CD4-positive, alpha-beta T cell (primary cell): ENCODE measurements around the gene KCNQ2. TPM values are rescaled to one million over a fixed set of nuclear protein-coding genes. Genes with fewer than 3 reads are reported as not detected.
"Not testable (repeated sequence)": the region's sequence is repeated elsewhere in the genome, so short reads cannot be mapped to it uniquely, and the experiment has no call there.

Source experiments
- ATAC-seq: fragments of 200-7000 bp; cut with Tn5 transposase; one replicate; pipeline ENCODE4 v1.10.0; 2022; ENCODE audit warnings: mild to moderate bottlenecking; ENCODE audit not compliant: poor library complexity
- CTCF ChIA-PET: fragments of 350-600 bp; sonication (Branson Sonifier 250); formaldehyde crosslinking; loops from one replicate; lab custom pipeline; 2021; ENCODE audit warnings: antibody characterized with exemption, inconsistent platforms; lab: Charles Lee
- POLR2A ChIA-PET: fragments of 350-600 bp; sonication (Branson Sonifier 250); formaldehyde crosslinking; loops from one replicate; lab custom pipeline; 2021; ENCODE audit warnings: antibody characterized with exemption, inconsistent platforms; lab: Charles Lee
- DNase-seq, 14 experiments: peaks; one replicate each; pipeline ENCODE4 v3.0.0-alpha.2; 2013 to 2020; ENCODE audit warnings: mixed read lengths in 2 of 14
- H3K27ac ChIP-seq, 2 donors: one replicate each; pipeline versions ENCODE4 v1.5.1 to v1.7.0; 2013; ENCODE audit warnings: low read length in 2 of 2, low read depth in 1 of 2, mild to moderate bottlenecking in 1 of 2
- H3K27me3 ChIP-seq, 2 experiments: 1 replicate in 1 of 2; 2 replicates in 1 of 2; pipeline versions ENCODE4 v1.6.1 to v1.7.0; 2013; ENCODE audit warnings: low read length in 2 of 2, control low read depth in 1 of 2, mild to moderate bottlenecking in 1 of 2, moderate library complexity in 1 of 2; ENCODE audit not compliant: insufficient read depth in 2 of 2, control insufficient read depth in 1 of 2
- H3K36me3 ChIP-seq: one replicate; pipeline ENCODE4 v1.6.1; 2013; ENCODE audit warnings: low read length, control low read depth; ENCODE audit not compliant: insufficient read depth
- H3K4me1 ChIP-seq: one replicate; pipeline ENCODE4 v1.6.1; 2013; ENCODE audit warnings: low read length, control low read depth; ENCODE audit not compliant: insufficient read depth
- H3K4me3 ChIP-seq: one replicate; pipeline ENCODE4 v1.5.1; 2013; ENCODE audit warnings: mild to moderate bottlenecking, low read length, moderate library complexity
- H3K9me3 ChIP-seq, 2 experiments: 1 replicate in 1 of 2; 2 replicates in 1 of 2; pipeline versions ENCODE4 v1.6.1 to v1.7.0; 2013; ENCODE audit warnings: low read length in 2 of 2, mild to moderate bottlenecking in 2 of 2, control low read depth in 1 of 2, moderate library complexity in 1 of 2; ENCODE audit not compliant: control insufficient read depth in 1 of 2, insufficient read depth in 1 of 2
- H3K27ac Mint-ChIP-seq: one replicate; pipeline ENCODE4 v1.8.0; 2020; ENCODE audit warnings: mixed read lengths
- H3K27me3 Mint-ChIP-seq: one replicate; pipeline ENCODE4 v1.8.0; 2021; ENCODE audit warnings: mixed read lengths
- H3K36me3 Mint-ChIP-seq: one replicate; pipeline ENCODE4 v1.8.0; 2021; ENCODE audit warnings: low read depth, mixed read lengths
- H3K4me1 Mint-ChIP-seq: one replicate; pipeline ENCODE4 v1.8.0; 2021; ENCODE audit warnings: low read depth, mixed read lengths
- H3K4me3 Mint-ChIP-seq: one replicate; pipeline ENCODE4 v1.8.0; 2020; ENCODE audit warnings: mild to moderate bottlenecking, mixed read lengths
- H3K9me3 Mint-ChIP-seq: one replicate; pipeline ENCODE4 v1.8.0; 2020; ENCODE audit warnings: mixed read lengths
- CTCF ChIP-seq: fragments of 200-600 bp; IDR thresholded peaks from one replicate; pipeline ENCODE4 v1.8.0; 2022; ENCODE audit warnings: antibody characterized with exemption, mild to moderate bottlenecking
- intact Hi-C, 2 experiments: fragments of 100-400 bp; cut with DNase I in 1 of 2; cut with micrococcal nuclease in 1 of 2; formaldehyde crosslinking; loops; one replicate each; pipeline versions ENCODE4 v1.15.1 to v1.9.0; 2023 to 2025; cut with DNase I, micrococcal nuclease
- total RNA-seq, 174 experiments: library from RNA in 2 of 174; stranded (reverse) in 2 of 174; gene quantifications; one replicate each; pipeline ENCODE4 v1.2.3 and lab custom pipeline; 2021 to 2026

Gene KCNQ2
- total RNA-seq, 2 experiments from 2014 or later, result not detected

- peaks cover 42% of the 10 kb centered on the region for H3K27me3 Mint-ChIP-seq
- no peak overlapping the region for H3K4me3 ChIP-seq
- no peaks in the 10 kb centered on the region for H3K36me3 Mint-ChIP-seq
- ChIA-PET POLR2A (no interaction called here), CTCF (no interaction called here)
- H3K27ac ChIP-seq, result no peak overlapping the region
- no peaks in the 10 kb centered on the region for H3K36me3 ChIP-seq
- H3K9me3 Mint-ChIP-seq, result no peaks in the 10 kb centered on the region
- H3K27me3 ChIP-seq, result peaks cover 16 to 30% of the 10 kb centered on the region in 2 experiments
- H3K4me1 Mint-ChIP-seq, result no peaks in the 10 kb centered on the region
- DNase-seq, result no peak
- H3K27ac Mint-ChIP-seq, result no peak overlapping the region
- H3K4me3 Mint-ChIP-seq, result no peak overlapping the region
- TF ChIP-seq CTCF, result no peak
- peaks cover 0 to 30% of the 10 kb centered on the region in 2 experiments for H3K9me3 ChIP-seq
- no peaks in the 10 kb centered on the region for H3K4me1 ChIP-seq
- no peak for ATAC-seq
- intact Hi-C loops, result no loop called here
Measured at GRCh38 chr20:63482021-63482587, 9.6 kb upstream of the KCNQ2 start.

GRCh38 chr20:63481503-63481902, 9.0 kb upstream of the KCNQ2 start:
- no peak for TF ChIP-seq CTCF
- no peak overlapping the region for H3K4me3 Mint-ChIP-seq
- DNase-seq (no peak), ATAC-seq (no peak)
- POLR2A ChIA-PET, result no interaction called here
- H3K4me3 ChIP-seq, result no peak overlapping the region
- H3K27me3 Mint-ChIP-seq, result peaks cover 46% of the 10 kb centered on the region
- no peak overlapping the region for H3K27ac Mint-ChIP-seq
- H3K9me3 ChIP-seq, result peaks cover 0 to 28% of the 10 kb centered on the region in 2 experiments
- no peaks in the 10 kb centered on the region for H3K36me3 Mint-ChIP-seq
- no peaks in the 10 kb centered on the region for H3K36me3 ChIP-seq
- H3K9me3 Mint-ChIP-seq, result no peaks in the 10 kb centered on the region
- CTCF ChIA-PET, result no interaction called here
- no peaks in the 10 kb centered on the region for H3K4me1 Mint-ChIP-seq
- intact Hi-C loops, result no loop called here
- peaks cover 17 to 31% of the 10 kb centered on the region in 2 experiments for H3K27me3 ChIP-seq
- no peaks in the 10 kb centered on the region for H3K4me1 ChIP-seq
- no peak overlapping the region for H3K27ac ChIP-seq

GRCh38 chr20:63479695-63480419, 7.4 kb upstream of the KCNQ2 start:
- DNase-seq, H3K27ac Mint-ChIP-seq, intact Hi-C loops, H3K4me3 Mint-ChIP-seq, H3K27ac ChIP-seq, H3K4me3 ChIP-seq, H3K4me1 ChIP-seq, H3K36me3 Mint-ChIP-seq, H3K36me3 ChIP-seq, CTCF ChIA-PET, ATAC-seq, H3K9me3 Mint-ChIP-seq, POLR2A ChIA-PET, H3K4me1 Mint-ChIP-seq: not testable (repeated sequence)
- H3K27me3 Mint-ChIP-seq, result peaks cover 46% of the 10 kb centered on the region
- peaks cover 29 to 43% of the 10 kb centered on the region in 2 experiments for H3K27me3 ChIP-seq
- H3K9me3 ChIP-seq, result peaks cover 0 to 26% of the 10 kb centered on the region in 2 experiments
